IMR-90 (cell line): ENCODE results near the gene NDUFS5.

Experiments used
- CEBPB ChIP-seq: IDR thresholded peaks from 2 replicates; pipeline ENCODE4 v1.6.1; 2012; ENCODE audit warnings: low read depth, low read length, improper control_type of control experiment
- RFX5 ChIP-seq: IDR thresholded peaks from 2 replicates; pipeline ENCODE4 v1.8.0; 2012; ENCODE audit warnings: low read depth, mild to moderate bottlenecking, low read length, moderate library complexity
- TF ChIP-seq, protein P1 (sequence below): conservative IDR thresholded peaks from 2 replicates; pipeline ENCODE4 v1.5.1; 2012; ENCODE audit warnings: mild to moderate bottlenecking, low read depth, low read length, improper control_type of control experiment
- TF ChIP-seq, protein P2 (sequence below): fragments of 150-350 bp; IDR thresholded peaks from 2 replicates; pipeline ENCODE4 v1.6.1; 2017; ENCODE audit warnings: mild to moderate bottlenecking, antibody characterized with exemption, low read length, low read depth

GRCh38 chr1:39063191-39063590 lies 37.0 kb downstream of the NDUFS5 start:
- TF ChIP-seq CEBPB = no peak
- TF ChIP-seq, protein P1, sequence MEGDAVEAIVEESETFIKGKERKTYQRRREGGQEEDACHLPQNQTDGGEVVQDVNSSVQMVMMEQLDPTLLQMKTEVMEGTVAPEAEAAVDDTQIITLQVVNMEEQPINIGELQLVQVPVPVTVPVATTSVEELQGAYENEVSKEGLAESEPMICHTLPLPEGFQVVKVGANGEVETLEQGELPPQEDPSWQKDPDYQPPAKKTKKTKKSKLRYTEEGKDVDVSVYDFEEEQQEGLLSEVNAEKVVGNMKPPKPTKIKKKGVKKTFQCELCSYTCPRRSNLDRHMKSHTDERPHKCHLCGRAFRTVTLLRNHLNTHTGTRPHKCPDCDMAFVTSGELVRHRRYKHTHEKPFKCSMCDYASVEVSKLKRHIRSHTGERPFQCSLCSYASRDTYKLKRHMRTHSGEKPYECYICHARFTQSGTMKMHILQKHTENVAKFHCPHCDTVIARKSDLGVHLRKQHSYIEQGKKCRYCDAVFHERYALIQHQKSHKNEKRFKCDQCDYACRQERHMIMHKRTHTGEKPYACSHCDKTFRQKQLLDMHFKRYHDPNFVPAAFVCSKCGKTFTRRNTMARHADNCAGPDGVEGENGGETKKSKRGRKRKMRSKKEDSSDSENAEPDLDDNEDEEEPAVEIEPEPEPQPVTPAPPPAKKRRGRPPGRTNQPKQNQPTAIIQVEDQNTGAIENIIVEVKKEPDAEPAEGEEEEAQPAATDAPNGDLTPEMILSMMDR = no peak
- TF ChIP-seq, protein P2, sequence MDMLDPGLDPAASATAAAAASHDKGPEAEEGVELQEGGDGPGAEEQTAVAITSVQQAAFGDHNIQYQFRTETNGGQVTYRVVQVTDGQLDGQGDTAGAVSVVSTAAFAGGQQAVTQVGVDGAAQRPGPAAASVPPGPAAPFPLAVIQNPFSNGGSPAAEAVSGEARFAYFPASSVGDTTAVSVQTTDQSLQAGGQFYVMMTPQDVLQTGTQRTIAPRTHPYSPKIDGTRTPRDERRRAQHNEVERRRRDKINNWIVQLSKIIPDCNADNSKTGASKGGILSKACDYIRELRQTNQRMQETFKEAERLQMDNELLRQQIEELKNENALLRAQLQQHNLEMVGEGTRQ = no peak
- no peak for TF ChIP-seq RFX5
